H1 (cell line): ENCODE measurements around the gene P4HA1.

Source experiments
- HDAC6 ChIP-seq: IDR thresholded peaks from one replicate; pipeline ENCODE4 v1.7.1; 2012; ENCODE audit warnings: low read depth, mild to moderate bottlenecking, inconsistent platforms, low read length, moderate library complexity
- POLR2A ChIP-seq, 2 experiments: IDR thresholded peaks; 1 replicate in 1 of 2; 2 replicates in 1 of 2; pipeline ENCODE4 v1.6.1; 2011; ENCODE audit warnings: low read depth in 2 of 2, low read length in 2 of 2, mild to moderate bottlenecking in 2 of 2; ENCODE audit errors: control extremely low read depth in 1 of 2
- RNF2 ChIP-seq: fragments of 200-900, 300-1000 bp; sonication (generic); IDR thresholded peaks from 2 replicates; pipeline ENCODE4 v1.7.1; 2016; ENCODE audit warnings: borderline replicate concordance, low read depth, mild to moderate bottlenecking, antibody characterized with exemption, low read length; ENCODE audit not compliant: poor library complexity, severe bottlenecking; ENCODE audit errors: missing control alignments
- RXRA ChIP-seq: IDR thresholded peaks from 2 replicates; pipeline ENCODE4 v1.6.1; 2011; ENCODE audit warnings: low read depth, mild to moderate bottlenecking, low read length, moderate library complexity; ENCODE audit not compliant: insufficient read depth
- SUZ12 ChIP-seq: fragments of 200-600 bp; sonication (generic); IDR thresholded peaks from 2 replicates; pipeline ENCODE4 v1.6.1; 2012; ENCODE audit warnings: mild to moderate bottlenecking, inconsistent platforms, low read length, moderate library complexity, mixed read lengths
- TAF1 ChIP-seq: IDR thresholded peaks from 2 replicates; pipeline ENCODE4 v1.6.1; 2011; ENCODE audit warnings: mild to moderate bottlenecking, low read depth, low read length
- TEAD4 ChIP-seq: IDR thresholded peaks from 2 replicates; pipeline ENCODE4 v1.6.1; 2012; ENCODE audit warnings: low read depth, low read length, inconsistent platforms, mixed read lengths
- YY1 ChIP-seq: IDR thresholded peaks from 2 replicates; pipeline ENCODE4 v1.6.1; 2011; ENCODE audit warnings: low read depth, mild to moderate bottlenecking, low read length
- ZNF274 ChIP-seq: IDR thresholded peaks from 2 replicates; pipeline ENCODE4 v1.7.0; 2012; ENCODE audit warnings: low read length, borderline replicate concordance; ENCODE audit errors: extremely low read depth
- TF ChIP-seq, protein P1 (sequence below), 3 experiments: IDR thresholded peaks; 1 replicate in 2 of 3; 2 replicates in 1 of 3; pipeline versions ENCODE4 v1.5.1 to v1.6.1; 2011; ENCODE audit warnings: low read length in 3 of 3, mild to moderate bottlenecking in 3 of 3, inconsistent platforms in 2 of 3, low read depth in 1 of 3, moderate library complexity in 1 of 3; ENCODE audit not compliant: insufficient read depth in 1 of 3; ENCODE audit errors: control extremely low read depth in 1 of 3
- TF ChIP-seq, protein P2 (sequence below): IDR thresholded peaks from 2 replicates; pipeline ENCODE4 v1.6.1; 2011; ENCODE audit warnings: low read length, improper control_type of control experiment

DNA sequence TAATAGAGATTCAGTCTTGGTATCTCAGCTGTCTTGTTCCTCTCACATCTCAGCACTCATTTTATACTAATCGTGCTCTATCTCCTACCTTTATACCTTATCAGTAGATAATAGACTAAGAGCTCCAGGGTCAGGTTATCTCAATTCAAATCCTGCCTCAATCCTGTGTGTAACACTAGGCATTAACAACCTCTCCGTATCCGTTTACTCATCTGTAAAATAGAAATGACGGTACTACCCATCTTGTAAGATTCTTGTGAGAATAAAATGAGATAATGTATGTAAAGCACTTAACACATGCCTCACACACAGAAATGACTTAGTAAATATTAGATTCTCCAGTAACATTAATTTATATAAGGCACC, 622 bp upstream of the P4HA1 start:
- TF ChIP-seq TAF1 (no peak), YY1 (no peak), ZNF274 (no peak), RXRA (no peak), TEAD4 (no peak), POLR2A (IDR thresholded peaks at IDR 0.05; ENCODE audit: control extremely low read depth in 1 of 2, low read depth in 2 of 2, low read length in 2 of 2) (no peak), SUZ12 (no peak), RNF2 (no peak), HDAC6 (no peak)
- TF ChIP-seq, protein P1, sequence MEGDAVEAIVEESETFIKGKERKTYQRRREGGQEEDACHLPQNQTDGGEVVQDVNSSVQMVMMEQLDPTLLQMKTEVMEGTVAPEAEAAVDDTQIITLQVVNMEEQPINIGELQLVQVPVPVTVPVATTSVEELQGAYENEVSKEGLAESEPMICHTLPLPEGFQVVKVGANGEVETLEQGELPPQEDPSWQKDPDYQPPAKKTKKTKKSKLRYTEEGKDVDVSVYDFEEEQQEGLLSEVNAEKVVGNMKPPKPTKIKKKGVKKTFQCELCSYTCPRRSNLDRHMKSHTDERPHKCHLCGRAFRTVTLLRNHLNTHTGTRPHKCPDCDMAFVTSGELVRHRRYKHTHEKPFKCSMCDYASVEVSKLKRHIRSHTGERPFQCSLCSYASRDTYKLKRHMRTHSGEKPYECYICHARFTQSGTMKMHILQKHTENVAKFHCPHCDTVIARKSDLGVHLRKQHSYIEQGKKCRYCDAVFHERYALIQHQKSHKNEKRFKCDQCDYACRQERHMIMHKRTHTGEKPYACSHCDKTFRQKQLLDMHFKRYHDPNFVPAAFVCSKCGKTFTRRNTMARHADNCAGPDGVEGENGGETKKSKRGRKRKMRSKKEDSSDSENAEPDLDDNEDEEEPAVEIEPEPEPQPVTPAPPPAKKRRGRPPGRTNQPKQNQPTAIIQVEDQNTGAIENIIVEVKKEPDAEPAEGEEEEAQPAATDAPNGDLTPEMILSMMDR (IDR thresholded peaks at IDR 0.05; ENCODE audit: control extremely low read depth in 1 of 3, insufficient read depth in 1 of 3, low read depth in 1 of 3, low read length in 3 of 3): no peak
- TF ChIP-seq, protein P2, sequence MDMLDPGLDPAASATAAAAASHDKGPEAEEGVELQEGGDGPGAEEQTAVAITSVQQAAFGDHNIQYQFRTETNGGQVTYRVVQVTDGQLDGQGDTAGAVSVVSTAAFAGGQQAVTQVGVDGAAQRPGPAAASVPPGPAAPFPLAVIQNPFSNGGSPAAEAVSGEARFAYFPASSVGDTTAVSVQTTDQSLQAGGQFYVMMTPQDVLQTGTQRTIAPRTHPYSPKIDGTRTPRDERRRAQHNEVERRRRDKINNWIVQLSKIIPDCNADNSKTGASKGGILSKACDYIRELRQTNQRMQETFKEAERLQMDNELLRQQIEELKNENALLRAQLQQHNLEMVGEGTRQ: no peak
